SK-N-SH treated with all-trans-retinoic acid at 6 μM for 48 hours (cell line): ENCODE results near the gene ABR.

Experiments used
- ATAC-seq: fragments of 200-7000 bp; cut with Tn5 transposase; 3 replicates; pipeline ENCODE4 v1.9.1; 2020; ENCODE audit warnings: mild to moderate bottlenecking, moderate library complexity
- ARNTL ChIP-seq: fragments of 450-650 bp; formaldehyde crosslinking; IDR thresholded peaks from 2 replicates; pipeline ENCODE4 v1.5.0; 2020; ENCODE audit warnings: low read depth, mild to moderate bottlenecking, moderate library complexity, borderline replicate concordance
- BACH2 ChIP-seq: fragments of 250-450 bp; sonication (Bioruptor Pico); IDR thresholded peaks from 2 replicates; pipeline ENCODE4 v1.9.0; 2021; ENCODE audit warnings: mild to moderate bottlenecking, borderline replicate concordance
- CSDC2 ChIP-seq: fragments of 250-450 bp; sonication (Bioruptor Pico); IDR thresholded peaks from 2 replicates; pipeline ENCODE4 v1.5.0; 2020; ENCODE audit warnings: mild to moderate bottlenecking, moderate library complexity
- ESRRG ChIP-seq: fragments of 250-450 bp; sonication (Bioruptor Pico); IDR thresholded peaks from 2 replicates; pipeline ENCODE4 v1.6.1; 2021; ENCODE audit warnings: mild to moderate bottlenecking
- GLIS3 ChIP-seq: fragments of 250-450 bp; sonication (Bioruptor Pico); IDR thresholded peaks from 2 replicates; pipeline ENCODE4 v1.5.0; 2020; ENCODE audit warnings: mild to moderate bottlenecking, moderate library complexity
- ISL1 ChIP-seq: fragments of 250-450 bp; sonication (Bioruptor Pico); IDR thresholded peaks from 2 replicates; pipeline ENCODE4 v2.1.2; 2022; ENCODE audit warnings: mild to moderate bottlenecking, moderate library complexity
- OSR1 ChIP-seq: fragments of 250-450 bp; sonication (Bioruptor Pico); IDR thresholded peaks from 2 replicates; pipeline ENCODE4 v1.8.0; 2022; ENCODE audit warnings: moderate library complexity, mild to moderate bottlenecking, inconsistent platforms
- PPARA ChIP-seq: fragments of 250-450 bp; sonication (Bioruptor Pico); IDR thresholded peaks from 2 replicates; pipeline ENCODE4 v1.5.0; 2020; ENCODE audit warnings: mild to moderate bottlenecking, borderline replicate concordance
- RARB ChIP-seq: fragments of 250-450 bp; sonication (Bioruptor Pico); IDR thresholded peaks from 2 replicates; pipeline ENCODE4 v1.8.0; 2021; ENCODE audit warnings: mild to moderate bottlenecking, moderate library complexity
- SNAI2 ChIP-seq: fragments of 250-450 bp; sonication (Bioruptor Pico); IDR thresholded peaks from 2 replicates; pipeline ENCODE4 v1.5.0; 2020; ENCODE audit warnings: mild to moderate bottlenecking, moderate library complexity
- TOX ChIP-seq: fragments of 250-450 bp; sonication (Bioruptor Pico); IDR thresholded peaks from 2 replicates; pipeline ENCODE4 v1.8.0; 2021; ENCODE audit warnings: mild to moderate bottlenecking, moderate library complexity, borderline replicate concordance
- ZC3H10 ChIP-seq: fragments of 250-450 bp; sonication (Bioruptor Pico); IDR thresholded peaks from 2 replicates; pipeline ENCODE4 v1.5.1; 2021; ENCODE audit warnings: mild to moderate bottlenecking, moderate library complexity
- ZFP3 ChIP-seq: fragments of 250-450 bp; sonication (Bioruptor Pico); IDR thresholded peaks from 2 replicates; pipeline ENCODE4 v1.5.0; 2020; ENCODE audit warnings: mild to moderate bottlenecking, moderate library complexity
- ZFP30 ChIP-seq: fragments of 450-650 bp; formaldehyde crosslinking; IDR thresholded peaks from 2 replicates; pipeline ENCODE4 v1.5.0; 2022; ENCODE audit warnings: mild to moderate bottlenecking, moderate library complexity
- ZNF565 ChIP-seq: fragments of 450-650 bp; formaldehyde crosslinking; conservative IDR thresholded peaks from 2 replicates; pipeline ENCODE4 v1.5.0; 2020; ENCODE audit warnings: low read depth, mild to moderate bottlenecking, moderate library complexity
- ZNF70 ChIP-seq: fragments of 450-650 bp; formaldehyde crosslinking; IDR thresholded peaks from 2 replicates; pipeline ENCODE4 v1.5.0; 2020; ENCODE audit warnings: mild to moderate bottlenecking, moderate library complexity
- ZNF8 ChIP-seq: fragments of 450-650 bp; formaldehyde crosslinking; IDR thresholded peaks from 2 replicates; pipeline ENCODE4 v1.5.0; 2020; ENCODE audit warnings: mild to moderate bottlenecking, moderate library complexity
- TF ChIP-seq, protein P1 (sequence below): fragments of 250-450 bp; sonication (Bioruptor Pico); IDR thresholded peaks from 2 replicates; pipeline ENCODE4 v1.5.1; 2020; ENCODE audit warnings: low read depth, mild to moderate bottlenecking, moderate library complexity
- TF ChIP-seq, protein P2 (sequence below): fragments of 250-450 bp; sonication (Bioruptor Pico); IDR thresholded peaks from 2 replicates; pipeline ENCODE4 v1.8.0; 2020; ENCODE audit warnings: mild to moderate bottlenecking, moderate library complexity, borderline replicate concordance
- TF ChIP-seq, protein P3 (sequence below): fragments of 250-450 bp; sonication (Bioruptor Pico); IDR thresholded peaks from 2 replicates; pipeline ENCODE4 v1.8.0; 2021; ENCODE audit warnings: low read depth, mild to moderate bottlenecking, moderate library complexity, borderline replicate concordance
- TF ChIP-seq, protein P4 (sequence below): fragments of 250-450 bp; sonication (Bioruptor Pico); IDR thresholded peaks from 2 replicates; pipeline ENCODE4 v1.5.1; 2021; ENCODE audit warnings: mild to moderate bottlenecking, moderate library complexity

The ABR gene

DNA sequence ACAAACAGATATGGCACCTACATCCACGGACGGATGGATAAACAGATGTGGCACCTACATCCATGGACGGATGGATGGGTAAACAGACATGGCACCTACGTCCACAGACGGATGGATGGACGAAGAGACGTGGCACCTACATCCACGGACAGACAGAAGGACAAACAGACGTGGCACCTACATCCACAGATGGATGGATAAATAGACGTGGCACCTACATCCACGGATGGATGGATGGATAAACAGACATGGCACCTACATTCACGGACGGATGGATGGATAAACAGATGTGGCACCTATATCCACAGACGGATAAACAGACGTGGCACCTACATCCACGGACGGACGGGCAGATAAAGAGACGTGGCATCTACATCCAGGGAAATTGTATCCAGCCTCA lies 137.3 kb downstream of the ABR start:
- TF ChIP-seq, protein P1, sequence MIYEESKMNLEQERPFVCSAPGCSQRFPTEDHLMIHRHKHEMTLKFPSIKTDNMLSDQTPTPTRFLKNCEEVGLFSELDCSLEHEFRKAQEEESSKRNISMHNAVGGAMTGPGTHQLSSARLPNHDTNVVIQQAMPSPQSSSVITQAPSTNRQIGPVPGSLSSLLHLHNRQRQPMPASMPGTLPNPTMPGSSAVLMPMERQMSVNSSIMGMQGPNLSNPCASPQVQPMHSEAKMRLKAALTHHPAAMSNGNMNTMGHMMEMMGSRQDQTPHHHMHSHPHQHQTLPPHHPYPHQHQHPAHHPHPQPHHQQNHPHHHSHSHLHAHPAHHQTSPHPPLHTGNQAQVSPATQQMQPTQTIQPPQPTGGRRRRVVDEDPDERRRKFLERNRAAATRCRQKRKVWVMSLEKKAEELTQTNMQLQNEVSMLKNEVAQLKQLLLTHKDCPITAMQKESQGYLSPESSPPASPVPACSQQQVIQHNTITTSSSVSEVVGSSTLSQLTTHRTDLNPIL (CRISPR knock-in tag): no peak
- no peak for TF ChIP-seq ZFP30
- TF ChIP-seq TOX (CRISPR knock-in tag): no peak
- TF ChIP-seq, protein P2, sequence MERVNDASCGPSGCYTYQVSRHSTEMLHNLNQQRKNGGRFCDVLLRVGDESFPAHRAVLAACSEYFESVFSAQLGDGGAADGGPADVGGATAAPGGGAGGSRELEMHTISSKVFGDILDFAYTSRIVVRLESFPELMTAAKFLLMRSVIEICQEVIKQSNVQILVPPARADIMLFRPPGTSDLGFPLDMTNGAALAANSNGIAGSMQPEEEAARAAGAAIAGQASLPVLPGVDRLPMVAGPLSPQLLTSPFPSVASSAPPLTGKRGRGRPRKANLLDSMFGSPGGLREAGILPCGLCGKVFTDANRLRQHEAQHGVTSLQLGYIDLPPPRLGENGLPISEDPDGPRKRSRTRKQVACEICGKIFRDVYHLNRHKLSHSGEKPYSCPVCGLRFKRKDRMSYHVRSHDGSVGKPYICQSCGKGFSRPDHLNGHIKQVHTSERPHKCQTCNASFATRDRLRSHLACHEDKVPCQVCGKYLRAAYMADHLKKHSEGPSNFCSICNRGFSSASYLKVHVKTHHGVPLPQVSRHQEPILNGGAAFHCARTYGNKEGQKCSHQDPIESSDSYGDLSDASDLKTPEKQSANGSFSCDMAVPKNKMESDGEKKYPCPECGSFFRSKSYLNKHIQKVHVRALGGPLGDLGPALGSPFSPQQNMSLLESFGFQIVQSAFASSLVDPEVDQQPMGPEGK: no peak
- TF ChIP-seq ZNF565 (CRISPR knock-in tag): no peak
- TF ChIP-seq RARB (CRISPR knock-in tag): no peak
- ATAC-seq: no peak

DNA sequence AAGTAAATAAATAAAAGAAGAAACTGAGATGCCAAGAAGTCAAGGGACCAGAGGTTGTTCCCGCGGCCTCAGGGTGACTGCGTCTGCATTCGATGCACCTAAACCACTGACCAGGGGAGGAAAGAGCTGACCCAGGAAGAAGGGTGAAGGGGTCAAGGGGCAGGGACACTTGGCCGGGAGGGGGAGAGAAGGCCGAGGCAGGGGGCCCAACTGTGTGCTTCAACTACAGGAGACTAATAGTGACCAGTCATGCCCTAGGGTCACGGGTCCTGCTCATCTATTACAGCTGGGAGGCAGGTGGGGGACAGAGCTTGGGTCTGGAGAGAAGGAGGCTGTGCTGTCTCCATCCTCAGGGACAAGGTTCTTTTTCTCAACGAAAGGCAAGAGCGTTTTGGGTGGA lies 138.0 kb downstream of the ABR start:
- TF ChIP-seq PPARA: no peak
- no peak for TF ChIP-seq ISL1 (CRISPR knock-in tag)
- no peak for TF ChIP-seq RARB (CRISPR knock-in tag)
- ATAC-seq: no peak

DNA sequence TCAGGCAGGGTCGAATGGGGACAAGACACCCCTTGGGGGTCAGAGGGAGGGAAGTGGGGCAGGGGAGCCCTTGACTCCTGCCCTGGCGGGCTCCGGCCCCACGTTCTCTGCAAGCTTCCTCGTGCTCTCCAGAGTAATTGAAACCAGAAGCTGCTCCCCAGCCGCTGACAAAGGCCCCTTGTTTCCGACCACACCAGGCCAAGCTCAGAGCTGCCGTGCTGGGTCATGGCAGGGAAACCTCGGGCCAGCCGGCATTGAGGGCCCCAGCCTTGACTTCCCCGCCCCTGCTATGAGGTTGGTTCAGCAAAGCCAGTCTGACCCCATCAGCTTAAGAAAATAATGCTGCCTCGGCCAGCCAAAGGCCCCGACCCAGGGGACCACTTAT lies 139.6 kb downstream of the ABR start:
- no peak for TF ChIP-seq ZC3H10
- no peak for TF ChIP-seq CSDC2 (CRISPR knock-in tag)
- TF ChIP-seq ZFP30: no peak
- TF ChIP-seq, protein P3, sequence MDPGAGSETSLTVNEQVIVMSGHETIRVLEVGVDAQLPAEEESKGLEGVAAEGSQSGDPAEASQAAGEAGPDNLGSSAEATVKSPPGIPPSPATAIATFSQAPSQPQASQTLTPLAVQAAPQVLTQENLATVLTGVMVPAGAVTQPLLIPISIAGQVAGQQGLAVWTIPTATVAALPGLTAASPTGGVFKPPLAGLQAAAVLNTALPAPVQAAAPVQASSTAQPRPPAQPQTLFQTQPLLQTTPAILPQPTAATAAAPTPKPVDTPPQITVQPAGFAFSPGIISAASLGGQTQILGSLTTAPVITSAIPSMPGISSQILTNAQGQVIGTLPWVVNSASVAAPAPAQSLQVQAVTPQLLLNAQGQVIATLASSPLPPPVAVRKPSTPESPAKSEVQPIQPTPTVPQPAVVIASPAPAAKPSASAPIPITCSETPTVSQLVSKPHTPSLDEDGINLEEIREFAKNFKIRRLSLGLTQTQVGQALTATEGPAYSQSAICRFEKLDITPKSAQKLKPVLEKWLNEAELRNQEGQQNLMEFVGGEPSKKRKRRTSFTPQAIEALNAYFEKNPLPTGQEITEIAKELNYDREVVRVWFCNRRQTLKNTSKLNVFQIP: no peak
- no peak for TF ChIP-seq ISL1 (CRISPR knock-in tag)
- TF ChIP-seq ZNF565 (CRISPR knock-in tag): no peak
- no peak for ATAC-seq

DNA sequence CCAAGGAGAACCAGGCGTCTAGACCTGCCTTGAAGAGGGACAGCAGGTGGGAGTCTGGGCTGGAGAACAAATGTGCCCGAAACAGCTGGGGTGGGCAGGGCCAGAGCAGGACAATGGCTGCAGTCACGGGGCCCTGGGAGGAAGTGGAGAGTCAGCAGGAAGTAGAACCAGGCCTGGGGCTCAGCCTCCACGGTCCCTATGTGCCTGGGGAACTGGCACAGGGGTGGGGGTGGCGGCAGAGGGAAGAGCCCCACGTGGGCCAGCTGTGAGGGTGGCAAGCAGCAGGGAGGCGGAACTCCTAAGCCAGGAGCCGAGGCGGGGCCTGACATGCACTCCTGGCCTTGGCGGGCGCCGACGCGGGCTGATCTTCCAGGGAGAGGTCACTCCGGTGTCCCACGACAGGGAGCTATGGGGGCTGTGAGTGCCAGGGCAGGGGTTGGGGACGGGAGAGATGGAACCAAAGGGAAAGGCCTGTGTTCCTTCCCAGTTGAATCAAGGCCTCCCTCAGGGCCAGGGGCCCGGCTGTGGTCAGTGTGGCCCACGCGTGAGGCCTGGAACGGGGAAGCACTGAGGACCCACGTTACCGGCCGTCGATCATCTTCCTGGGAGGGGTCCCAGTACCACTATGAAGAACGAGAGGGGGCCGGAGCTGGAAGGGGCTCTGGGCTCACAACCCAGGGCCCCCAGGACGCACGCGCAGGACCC lies 140.1 kb downstream of the ABR start:
- no peak; the same call in 2 of the 3 replicates for ATAC-seq
- no peak for TF ChIP-seq ZNF70 (CRISPR knock-in tag)
- no peak for TF ChIP-seq OSR1 (CRISPR knock-in tag)
- TF ChIP-seq ZNF8: no peak
- TF ChIP-seq ZFP3 (CRISPR knock-in tag): no peak
- no peak for TF ChIP-seq RARB (CRISPR knock-in tag)
- TF ChIP-seq ESRRG (CRISPR knock-in tag): no peak

DNA sequence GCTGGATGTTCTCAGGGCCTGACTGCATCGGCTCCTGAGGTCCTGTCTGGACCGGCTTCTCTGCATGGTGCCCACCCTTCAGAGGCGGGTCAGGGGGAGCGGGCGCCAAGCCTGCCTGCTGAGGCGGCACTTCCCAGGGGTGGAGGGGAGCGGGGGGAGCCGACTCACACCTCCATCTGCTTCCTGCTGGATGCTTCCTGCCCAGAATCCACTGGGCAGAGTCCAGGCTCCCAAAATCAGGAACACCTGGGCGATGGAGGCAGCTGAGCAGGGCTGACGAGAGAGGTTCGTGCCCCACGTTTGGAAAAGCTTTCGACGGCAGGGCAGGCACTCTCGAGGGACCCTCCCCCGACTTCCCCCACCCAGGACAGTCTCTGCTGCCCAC lies 140.7 kb downstream of the ABR start:
- ATAC-seq: no peak

DNA sequence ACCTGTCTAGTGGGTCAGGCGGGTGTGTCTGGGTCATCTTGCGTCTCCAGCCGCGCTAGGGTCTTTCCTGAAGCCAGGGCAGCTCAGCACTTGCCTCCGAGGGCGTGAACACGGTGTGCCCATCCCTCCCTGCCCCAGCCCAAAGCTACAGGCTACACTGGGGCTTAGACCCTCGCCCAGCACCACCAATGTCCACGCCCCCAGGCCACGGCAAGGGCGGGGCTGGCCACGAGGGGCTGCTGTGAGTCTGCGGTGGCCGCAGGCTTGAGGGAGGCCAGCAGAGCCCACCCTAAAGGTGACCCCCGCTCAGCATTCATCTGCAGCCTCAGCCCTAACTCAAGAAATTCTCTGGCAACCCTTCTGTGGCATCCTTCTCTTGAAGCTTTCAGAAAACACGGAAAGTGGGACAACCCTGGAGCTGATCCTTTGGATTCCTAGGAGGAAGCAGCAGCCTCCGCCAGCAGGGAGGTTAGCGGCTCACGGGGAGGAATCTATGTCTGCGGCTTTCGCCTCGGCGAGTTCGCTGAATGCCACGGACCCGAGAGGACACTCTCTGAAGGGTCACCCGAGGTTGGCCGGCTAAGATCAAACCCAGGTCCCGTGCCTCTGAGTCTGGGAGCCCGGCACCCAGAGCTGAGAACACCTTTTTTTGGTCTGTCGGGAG lies 141.2 kb downstream of the ABR start:
- TF ChIP-seq, protein P3: no peak
- TF ChIP-seq RARB (CRISPR knock-in tag) (no peak), ISL1 (CRISPR knock-in tag) (no peak), ZFP3 (CRISPR knock-in tag) (no peak), GLIS3 (CRISPR knock-in tag) (no peak), ZFP30 (no peak), BACH2 (no peak), TOX (CRISPR knock-in tag) (no peak), ARNTL (no peak), OSR1 (CRISPR knock-in tag) (no peak), ZNF70 (CRISPR knock-in tag) (no peak), ZNF8 (no peak), CSDC2 (CRISPR knock-in tag) (no peak)
- TF ChIP-seq, protein P4, sequence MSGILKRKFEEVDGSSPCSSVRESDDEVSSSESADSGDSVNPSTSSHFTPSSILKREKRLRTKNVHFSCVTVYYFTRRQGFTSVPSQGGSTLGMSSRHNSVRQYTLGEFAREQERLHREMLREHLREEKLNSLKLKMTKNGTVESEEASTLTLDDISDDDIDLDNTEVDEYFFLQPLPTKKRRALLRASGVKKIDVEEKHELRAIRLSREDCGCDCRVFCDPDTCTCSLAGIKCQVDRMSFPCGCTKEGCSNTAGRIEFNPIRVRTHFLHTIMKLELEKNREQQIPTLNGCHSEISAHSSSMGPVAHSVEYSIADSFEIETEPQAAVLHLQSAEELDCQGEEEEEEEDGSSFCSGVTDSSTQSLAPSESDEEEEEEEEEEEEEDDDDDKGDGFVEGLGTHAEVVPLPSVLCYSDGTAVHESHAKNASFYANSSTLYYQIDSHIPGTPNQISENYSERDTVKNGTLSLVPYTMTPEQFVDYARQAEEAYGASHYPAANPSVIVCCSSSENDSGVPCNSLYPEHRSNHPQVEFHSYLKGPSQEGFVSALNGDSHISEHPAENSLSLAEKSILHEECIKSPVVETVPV: no peak
- ATAC-seq: no peak

More for the DNA sequence above, 140.7 kb downstream of the ABR start:
- TF ChIP-seq CSDC2 (CRISPR knock-in tag): no peak
- no peak for TF ChIP-seq ZNF565 (CRISPR knock-in tag)
- TF ChIP-seq PPARA: no peak
- no peak for TF ChIP-seq SNAI2 (CRISPR knock-in tag)
- TF ChIP-seq ARNTL: no peak
- no peak for TF ChIP-seq ZFP3 (CRISPR knock-in tag)
- TF ChIP-seq OSR1 (CRISPR knock-in tag): no peak
- no peak for TF ChIP-seq ISL1 (CRISPR knock-in tag)
- no peak for TF ChIP-seq ZFP30
- TF ChIP-seq ESRRG (CRISPR knock-in tag): no peak
- TF ChIP-seq TOX (CRISPR knock-in tag): no peak
- no peak for TF ChIP-seq BACH2
- TF ChIP-seq ZNF70 (CRISPR knock-in tag): no peak
- no peak for TF ChIP-seq ZC3H10
